SK-N-SH treated with all-trans-retinoic acid at 6 μM for 48 hours (cell line): ENCODE results near the gene MRGPRD.
"Not testable (repeated sequence)": the region's sequence is repeated elsewhere in the genome, so short reads cannot be mapped to it uniquely, and the experiment has no call there.

Experiments
- ATAC-seq: fragments of 200-7000 bp; cut with Tn5 transposase; 3 replicates; pipeline ENCODE4 v1.9.1; 2020; ENCODE audit warnings: mild to moderate bottlenecking, moderate library complexity
- ARNTL ChIP-seq: fragments of 450-650 bp; formaldehyde crosslinking; IDR thresholded peaks from 2 replicates; pipeline ENCODE4 v1.5.0; 2020; ENCODE audit warnings: low read depth, mild to moderate bottlenecking, moderate library complexity, borderline replicate concordance
- BACH2 ChIP-seq: fragments of 250-450 bp; sonication (Bioruptor Pico); IDR thresholded peaks from 2 replicates; pipeline ENCODE4 v1.9.0; 2021; ENCODE audit warnings: mild to moderate bottlenecking, borderline replicate concordance
- CSDC2 ChIP-seq: fragments of 250-450 bp; sonication (Bioruptor Pico); IDR thresholded peaks from 2 replicates; pipeline ENCODE4 v1.5.0; 2020; ENCODE audit warnings: mild to moderate bottlenecking, moderate library complexity
- CSRNP3 ChIP-seq: fragments of 250-450 bp; sonication (Bioruptor Pico); IDR thresholded peaks from 2 replicates; pipeline ENCODE4 v1.5.1; 2021; ENCODE audit warnings: mild to moderate bottlenecking, moderate library complexity
- ESRRG ChIP-seq: fragments of 250-450 bp; sonication (Bioruptor Pico); IDR thresholded peaks from 2 replicates; pipeline ENCODE4 v1.6.1; 2021; ENCODE audit warnings: mild to moderate bottlenecking
- GLIS3 ChIP-seq: fragments of 250-450 bp; sonication (Bioruptor Pico); IDR thresholded peaks from 2 replicates; pipeline ENCODE4 v1.5.0; 2020; ENCODE audit warnings: mild to moderate bottlenecking, moderate library complexity
- ISL1 ChIP-seq: fragments of 250-450 bp; sonication (Bioruptor Pico); IDR thresholded peaks from 2 replicates; pipeline ENCODE4 v2.1.2; 2022; ENCODE audit warnings: mild to moderate bottlenecking, moderate library complexity
- OSR1 ChIP-seq: fragments of 250-450 bp; sonication (Bioruptor Pico); IDR thresholded peaks from 2 replicates; pipeline ENCODE4 v1.8.0; 2022; ENCODE audit warnings: moderate library complexity, mild to moderate bottlenecking, inconsistent platforms
- PPARA ChIP-seq: fragments of 250-450 bp; sonication (Bioruptor Pico); IDR thresholded peaks from 2 replicates; pipeline ENCODE4 v1.5.0; 2020; ENCODE audit warnings: mild to moderate bottlenecking, borderline replicate concordance
- SNAI2 ChIP-seq: fragments of 250-450 bp; sonication (Bioruptor Pico); IDR thresholded peaks from 2 replicates; pipeline ENCODE4 v1.5.0; 2020; ENCODE audit warnings: mild to moderate bottlenecking, moderate library complexity
- TCF4 ChIP-seq: fragments of 250-450 bp; sonication (Bioruptor Pico); IDR thresholded peaks from 2 replicates; pipeline ENCODE4 v1.8.0; 2021; ENCODE audit warnings: mild to moderate bottlenecking, moderate library complexity, borderline replicate concordance
- TOX ChIP-seq: fragments of 250-450 bp; sonication (Bioruptor Pico); IDR thresholded peaks from 2 replicates; pipeline ENCODE4 v1.8.0; 2021; ENCODE audit warnings: mild to moderate bottlenecking, moderate library complexity, borderline replicate concordance
- ZC3H10 ChIP-seq: fragments of 250-450 bp; sonication (Bioruptor Pico); IDR thresholded peaks from 2 replicates; pipeline ENCODE4 v1.5.1; 2021; ENCODE audit warnings: mild to moderate bottlenecking, moderate library complexity
- ZFP3 ChIP-seq: fragments of 250-450 bp; sonication (Bioruptor Pico); IDR thresholded peaks from 2 replicates; pipeline ENCODE4 v1.5.0; 2020; ENCODE audit warnings: mild to moderate bottlenecking, moderate library complexity
- ZFP30 ChIP-seq: fragments of 450-650 bp; formaldehyde crosslinking; IDR thresholded peaks from 2 replicates; pipeline ENCODE4 v1.5.0; 2022; ENCODE audit warnings: mild to moderate bottlenecking, moderate library complexity
- ZNF565 ChIP-seq: fragments of 450-650 bp; formaldehyde crosslinking; conservative IDR thresholded peaks from 2 replicates; pipeline ENCODE4 v1.5.0; 2020; ENCODE audit warnings: low read depth, mild to moderate bottlenecking, moderate library complexity
- ZNF70 ChIP-seq: fragments of 450-650 bp; formaldehyde crosslinking; IDR thresholded peaks from 2 replicates; pipeline ENCODE4 v1.5.0; 2020; ENCODE audit warnings: mild to moderate bottlenecking, moderate library complexity
- ZNF8 ChIP-seq: fragments of 450-650 bp; formaldehyde crosslinking; IDR thresholded peaks from 2 replicates; pipeline ENCODE4 v1.5.0; 2020; ENCODE audit warnings: mild to moderate bottlenecking, moderate library complexity
- TF ChIP-seq, protein P1 (sequence below): fragments of 250-450 bp; sonication (Bioruptor Pico); IDR thresholded peaks from 2 replicates; pipeline ENCODE4 v1.5.1; 2020; ENCODE audit warnings: low read depth, mild to moderate bottlenecking, moderate library complexity
- TF ChIP-seq, protein P2 (sequence below): fragments of 250-450 bp; sonication (Bioruptor Pico); IDR thresholded peaks from 2 replicates; pipeline ENCODE4 v1.5.0; 2020; ENCODE audit warnings: mild to moderate bottlenecking, moderate library complexity
- TF ChIP-seq, protein P3 (sequence below): fragments of 250-450 bp; sonication (Bioruptor Pico); IDR thresholded peaks from 2 replicates; pipeline ENCODE4 v1.8.0; 2020; ENCODE audit warnings: mild to moderate bottlenecking, moderate library complexity, borderline replicate concordance
- TF ChIP-seq, protein P4 (sequence below): fragments of 250-450 bp; sonication (Bioruptor Pico); IDR thresholded peaks from 2 replicates; pipeline ENCODE4 v1.8.0; 2021; ENCODE audit warnings: low read depth, mild to moderate bottlenecking, moderate library complexity, borderline replicate concordance

Gene MRGPRD

GRCh38 chr11:68974421-68975194 is 6.2 kb downstream of the MRGPRD start:
- TF ChIP-seq, protein P1, sequence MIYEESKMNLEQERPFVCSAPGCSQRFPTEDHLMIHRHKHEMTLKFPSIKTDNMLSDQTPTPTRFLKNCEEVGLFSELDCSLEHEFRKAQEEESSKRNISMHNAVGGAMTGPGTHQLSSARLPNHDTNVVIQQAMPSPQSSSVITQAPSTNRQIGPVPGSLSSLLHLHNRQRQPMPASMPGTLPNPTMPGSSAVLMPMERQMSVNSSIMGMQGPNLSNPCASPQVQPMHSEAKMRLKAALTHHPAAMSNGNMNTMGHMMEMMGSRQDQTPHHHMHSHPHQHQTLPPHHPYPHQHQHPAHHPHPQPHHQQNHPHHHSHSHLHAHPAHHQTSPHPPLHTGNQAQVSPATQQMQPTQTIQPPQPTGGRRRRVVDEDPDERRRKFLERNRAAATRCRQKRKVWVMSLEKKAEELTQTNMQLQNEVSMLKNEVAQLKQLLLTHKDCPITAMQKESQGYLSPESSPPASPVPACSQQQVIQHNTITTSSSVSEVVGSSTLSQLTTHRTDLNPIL (CRISPR knock-in tag): no peak
- TF ChIP-seq ESRRG (no peak), BACH2 (CRISPR knock-in tag) (no peak), ZFP30 (CRISPR knock-in tag) (no peak), CSDC2 (CRISPR knock-in tag) (no peak), ZNF565 (CRISPR knock-in tag) (no peak), GLIS3 (CRISPR knock-in tag) (no peak), SNAI2 (CRISPR knock-in tag) (no peak), PPARA (CRISPR knock-in tag) (no peak), ARNTL (CRISPR knock-in tag) (no peak), ZNF8 (CRISPR knock-in tag) (no peak), TCF4 (no peak), TOX (CRISPR knock-in tag) (no peak), ISL1 (CRISPR knock-in tag) (no peak), ZFP3 (CRISPR knock-in tag) (no peak)
- TF ChIP-seq, protein P2, sequence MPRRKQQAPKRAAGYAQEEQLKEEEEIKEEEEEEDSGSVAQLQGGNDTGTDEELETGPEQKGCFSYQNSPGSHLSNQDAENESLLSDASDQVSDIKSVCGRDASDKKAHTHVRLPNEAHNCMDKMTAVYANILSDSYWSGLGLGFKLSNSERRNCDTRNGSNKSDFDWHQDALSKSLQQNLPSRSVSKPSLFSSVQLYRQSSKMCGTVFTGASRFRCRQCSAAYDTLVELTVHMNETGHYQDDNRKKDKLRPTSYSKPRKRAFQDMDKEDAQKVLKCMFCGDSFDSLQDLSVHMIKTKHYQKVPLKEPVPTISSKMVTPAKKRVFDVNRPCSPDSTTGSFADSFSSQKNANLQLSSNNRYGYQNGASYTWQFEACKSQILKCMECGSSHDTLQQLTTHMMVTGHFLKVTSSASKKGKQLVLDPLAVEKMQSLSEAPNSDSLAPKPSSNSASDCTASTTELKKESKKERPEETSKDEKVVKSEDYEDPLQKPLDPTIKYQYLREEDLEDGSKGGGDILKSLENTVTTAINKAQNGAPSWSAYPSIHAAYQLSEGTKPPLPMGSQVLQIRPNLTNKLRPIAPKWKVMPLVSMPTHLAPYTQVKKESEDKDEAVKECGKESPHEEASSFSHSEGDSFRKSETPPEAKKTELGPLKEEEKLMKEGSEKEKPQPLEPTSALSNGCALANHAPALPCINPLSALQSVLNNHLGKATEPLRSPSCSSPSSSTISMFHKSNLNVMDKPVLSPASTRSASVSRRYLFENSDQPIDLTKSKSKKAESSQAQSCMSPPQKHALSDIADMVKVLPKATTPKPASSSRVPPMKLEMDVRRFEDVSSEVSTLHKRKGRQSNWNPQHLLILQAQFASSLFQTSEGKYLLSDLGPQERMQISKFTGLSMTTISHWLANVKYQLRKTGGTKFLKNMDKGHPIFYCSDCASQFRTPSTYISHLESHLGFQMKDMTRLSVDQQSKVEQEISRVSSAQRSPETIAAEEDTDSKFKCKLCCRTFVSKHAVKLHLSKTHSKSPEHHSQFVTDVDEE (CRISPR knock-in tag): no peak
- TF ChIP-seq, protein P3, sequence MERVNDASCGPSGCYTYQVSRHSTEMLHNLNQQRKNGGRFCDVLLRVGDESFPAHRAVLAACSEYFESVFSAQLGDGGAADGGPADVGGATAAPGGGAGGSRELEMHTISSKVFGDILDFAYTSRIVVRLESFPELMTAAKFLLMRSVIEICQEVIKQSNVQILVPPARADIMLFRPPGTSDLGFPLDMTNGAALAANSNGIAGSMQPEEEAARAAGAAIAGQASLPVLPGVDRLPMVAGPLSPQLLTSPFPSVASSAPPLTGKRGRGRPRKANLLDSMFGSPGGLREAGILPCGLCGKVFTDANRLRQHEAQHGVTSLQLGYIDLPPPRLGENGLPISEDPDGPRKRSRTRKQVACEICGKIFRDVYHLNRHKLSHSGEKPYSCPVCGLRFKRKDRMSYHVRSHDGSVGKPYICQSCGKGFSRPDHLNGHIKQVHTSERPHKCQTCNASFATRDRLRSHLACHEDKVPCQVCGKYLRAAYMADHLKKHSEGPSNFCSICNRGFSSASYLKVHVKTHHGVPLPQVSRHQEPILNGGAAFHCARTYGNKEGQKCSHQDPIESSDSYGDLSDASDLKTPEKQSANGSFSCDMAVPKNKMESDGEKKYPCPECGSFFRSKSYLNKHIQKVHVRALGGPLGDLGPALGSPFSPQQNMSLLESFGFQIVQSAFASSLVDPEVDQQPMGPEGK (CRISPR knock-in tag): no peak
- ATAC-seq: peak; percentile 91

GRCh38 chr11:68973706-68974105 is 7.1 kb downstream of the MRGPRD start:
- ATAC-seq: not testable (repeated sequence)

GRCh38 chr11:68973219-68973618 is 7.6 kb downstream of the MRGPRD start:
- TF ChIP-seq GLIS3 (CRISPR knock-in tag) (no peak), ZNF565 (CRISPR knock-in tag) (no peak), PPARA (CRISPR knock-in tag) (no peak), ZC3H10 (CRISPR knock-in tag) (no peak), TCF4 (no peak), TOX (CRISPR knock-in tag) (no peak), CSDC2 (CRISPR knock-in tag) (no peak), ZFP30 (CRISPR knock-in tag) (no peak), OSR1 (CRISPR knock-in tag) (no peak), ARNTL (CRISPR knock-in tag) (no peak), ISL1 (CRISPR knock-in tag) (no peak), CSRNP3 (no peak), ZNF8 (CRISPR knock-in tag) (no peak), SNAI2 (CRISPR knock-in tag) (no peak), ESRRG (no peak), ZNF70 (CRISPR knock-in tag) (no peak), ZFP3 (CRISPR knock-in tag) (no peak)
- TF ChIP-seq, protein P3 (CRISPR knock-in tag): no peak
- TF ChIP-seq, protein P2 (CRISPR knock-in tag): no peak
- TF ChIP-seq, protein P4, sequence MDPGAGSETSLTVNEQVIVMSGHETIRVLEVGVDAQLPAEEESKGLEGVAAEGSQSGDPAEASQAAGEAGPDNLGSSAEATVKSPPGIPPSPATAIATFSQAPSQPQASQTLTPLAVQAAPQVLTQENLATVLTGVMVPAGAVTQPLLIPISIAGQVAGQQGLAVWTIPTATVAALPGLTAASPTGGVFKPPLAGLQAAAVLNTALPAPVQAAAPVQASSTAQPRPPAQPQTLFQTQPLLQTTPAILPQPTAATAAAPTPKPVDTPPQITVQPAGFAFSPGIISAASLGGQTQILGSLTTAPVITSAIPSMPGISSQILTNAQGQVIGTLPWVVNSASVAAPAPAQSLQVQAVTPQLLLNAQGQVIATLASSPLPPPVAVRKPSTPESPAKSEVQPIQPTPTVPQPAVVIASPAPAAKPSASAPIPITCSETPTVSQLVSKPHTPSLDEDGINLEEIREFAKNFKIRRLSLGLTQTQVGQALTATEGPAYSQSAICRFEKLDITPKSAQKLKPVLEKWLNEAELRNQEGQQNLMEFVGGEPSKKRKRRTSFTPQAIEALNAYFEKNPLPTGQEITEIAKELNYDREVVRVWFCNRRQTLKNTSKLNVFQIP (CRISPR knock-in tag): no peak
- ATAC-seq: no peak
